Immature natural killer cell (primary cell): ENCODE results near the gene SLAMF1. TPM values are rescaled to one million over a fixed set of nuclear protein-coding genes. Genes with fewer than 3 reads are reported as not detected.

ENCODE experiments used
- DNase-seq, 3 donors: peaks; one replicate each; pipeline ENCODE4 v3.0.0; 2022; ENCODE audit warnings: mixed read lengths in 1 of 3
- H3K27ac Mint-ChIP-seq, 6 donors: one replicate each; pipeline ENCODE4 v1.8.0; 2020; ENCODE audit warnings: mixed read lengths in 6 of 6, mild to moderate bottlenecking in 5 of 6, inconsistent platforms in 4 of 6, moderate library complexity in 3 of 6
- H3K27me3 Mint-ChIP-seq, 3 donors: one replicate each; pipeline ENCODE4 v1.8.0; 2020 to 2021; ENCODE audit warnings: low read depth in 3 of 3, mild to moderate bottlenecking in 3 of 3, mixed read lengths in 3 of 3, moderate library complexity in 3 of 3, inconsistent platforms in 1 of 3
- H3K36me3 Mint-ChIP-seq, 3 donors: one replicate each; pipeline ENCODE4 v1.8.0; 2020; ENCODE audit warnings: mixed read lengths in 3 of 3, inconsistent platforms in 2 of 3, mild to moderate bottlenecking in 2 of 3
- H3K4me1 Mint-ChIP-seq, 2 donors: one replicate each; pipeline ENCODE4 v1.8.0; 2020; ENCODE audit warnings: inconsistent platforms in 2 of 2, mild to moderate bottlenecking in 2 of 2, mixed read lengths in 2 of 2, moderate library complexity in 1 of 2
- H3K4me3 Mint-ChIP-seq, 5 donors: one replicate each; pipeline ENCODE4 v1.8.0; 2020; ENCODE audit warnings: mild to moderate bottlenecking in 5 of 5, mixed read lengths in 5 of 5, inconsistent platforms in 3 of 5, moderate library complexity in 3 of 5
- H3K9me3 Mint-ChIP-seq, 6 donors: one replicate each; pipeline ENCODE4 v1.8.0; 2020; ENCODE audit warnings: mild to moderate bottlenecking in 6 of 6, mixed read lengths in 6 of 6, inconsistent platforms in 4 of 6, moderate library complexity in 3 of 6
- polyA plus RNA-seq, 3 donors: library from polyadenylated mRNA; unstranded; fragments of 300-500 nt; fragmentation: Illumina TruSeq; gene quantifications; one replicate each; pipeline ENCODE4 v1.2.3, GENCODE V29; 2021

Gene SLAMF1
- polyA plus RNA-seq, 3 donors from 2014 or later = 0.12 to 0.21 TPM; not detected in 1

DNA sequence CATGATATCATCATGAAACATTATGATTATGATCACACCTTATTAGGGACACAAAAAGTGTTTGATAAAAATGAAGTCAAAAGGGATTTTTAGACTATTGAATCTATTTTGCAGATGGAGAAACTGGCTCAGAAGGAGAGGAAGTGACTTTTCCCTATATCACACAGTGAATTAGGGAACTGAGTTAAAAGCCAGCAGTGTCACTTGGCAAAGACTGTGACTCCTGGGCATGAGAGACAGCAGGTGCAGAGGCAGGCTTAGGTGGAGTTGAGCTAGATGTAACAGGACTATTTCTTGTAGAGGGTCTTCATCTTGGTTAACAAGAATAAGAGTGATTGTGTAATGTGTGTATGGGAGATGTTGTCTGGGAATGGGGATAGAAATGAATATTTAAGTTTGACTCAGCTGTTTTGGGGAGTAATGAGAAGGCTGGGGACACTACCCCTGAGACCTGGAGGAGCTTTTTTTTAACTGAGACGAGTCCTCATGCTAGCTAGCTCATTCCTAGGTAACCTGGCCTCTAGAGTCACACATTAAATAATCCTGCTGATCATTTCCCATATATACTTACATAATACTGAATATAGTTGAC is 66.5 kb downstream of the SLAMF1 start:
- Mint-ChIP-seq H3K36me3 (no peaks in the 10 kb centered on the region), H3K4me3 (peak overlapping the region in 1 of 5 donors; percentile 9), H3K27me3 (peaks cover 0 to 5% (median 0%) of the 10 kb centered on the region in 3 donors), H3K27ac (peak overlapping the region in 2 of 6 donors; percentile 35 to 38), H3K4me1 (peaks cover 53% of the 10 kb centered on the region in 2 donors), H3K9me3 (peaks cover 0 to 2% (median 0%) of the 10 kb centered on the region in 6 donors)
- no peak for DNase-seq

DNA sequence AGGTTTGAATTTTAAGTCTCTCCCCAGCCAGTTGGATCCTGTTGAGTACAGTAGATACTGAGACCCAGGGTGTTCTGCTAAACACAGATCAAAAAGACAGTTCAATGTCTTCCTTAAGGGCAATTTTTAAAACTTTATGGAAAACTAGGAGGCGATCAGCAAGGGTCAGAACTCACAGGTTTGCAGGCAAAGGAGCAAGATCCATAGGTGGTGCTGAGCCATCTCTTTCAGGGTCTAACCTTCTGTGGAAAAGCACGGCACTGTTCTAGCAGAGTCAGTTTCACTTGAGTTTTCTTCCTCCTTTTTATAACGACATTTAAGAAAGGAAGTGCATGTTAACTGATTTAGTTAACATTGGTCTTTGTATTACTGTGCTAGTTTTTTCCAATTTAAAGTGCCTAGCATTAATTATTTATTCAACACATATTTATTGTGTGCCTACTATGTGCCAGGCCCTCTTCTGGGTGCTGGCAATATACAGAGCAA is 67.6 kb downstream of the SLAMF1 start, which contains the start of gene CD84:
Gene CD84, minus strand, starts transcription at position 281 of the 486 bp plus-strand sequence. Its CDS starts 59 bp downstream, at position 222.
- Mint-ChIP-seq H3K27me3 (peaks cover 0 to 5% (median 0%) of the 10 kb centered on the region in 3 donors), H3K9me3 (peaks cover 0 to 2% (median 0%) of the 10 kb centered on the region in 6 donors), H3K4me3 (peak within 1 kb of the TSS; percentile 81 to 93 (median 87)), H3K4me1 (peaks cover 61 to 62% of the 10 kb centered on the region in 2 donors), H3K27ac (peak within 1 kb of the TSS; percentile 74 to 94 (median 85)), H3K36me3 (no peaks in the 10 kb centered on the region)
- DNase-seq = no peak

DNA sequence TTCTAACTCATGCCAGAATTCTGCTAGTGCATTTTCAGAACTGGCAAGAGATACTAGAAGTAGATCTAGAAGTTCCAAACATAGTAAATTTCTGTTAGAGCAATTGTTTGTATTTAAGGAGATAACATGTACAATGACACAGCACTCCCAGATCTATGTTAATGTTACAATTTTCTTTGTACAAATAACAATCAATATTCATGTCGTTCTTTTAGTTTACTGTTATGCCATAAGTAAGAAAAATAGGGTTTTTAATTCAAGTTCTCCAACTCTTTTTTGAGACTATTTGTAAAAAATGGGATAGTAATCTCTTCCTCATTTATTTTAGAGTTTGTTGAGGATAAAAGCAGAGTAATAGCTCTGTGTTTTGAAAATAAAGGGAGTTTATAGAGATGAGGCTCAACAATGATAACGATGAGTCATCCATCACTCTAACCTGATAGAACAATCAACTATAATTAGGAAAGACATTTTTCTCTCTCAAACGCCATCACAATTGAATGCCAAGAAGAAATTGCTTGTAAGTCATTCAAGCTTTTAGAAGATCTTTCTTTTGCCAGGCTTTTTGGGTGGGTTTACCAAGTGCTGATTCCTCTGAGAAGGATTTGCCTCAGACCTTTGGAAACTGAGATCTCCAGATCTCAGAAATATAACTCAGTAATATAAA is 68.2 kb downstream of the SLAMF1 start:
- no peak for DNase-seq
- peaks cover 61 to 62% of the 10 kb centered on the region in 2 donors for H3K4me1 Mint-ChIP-seq

DNA sequence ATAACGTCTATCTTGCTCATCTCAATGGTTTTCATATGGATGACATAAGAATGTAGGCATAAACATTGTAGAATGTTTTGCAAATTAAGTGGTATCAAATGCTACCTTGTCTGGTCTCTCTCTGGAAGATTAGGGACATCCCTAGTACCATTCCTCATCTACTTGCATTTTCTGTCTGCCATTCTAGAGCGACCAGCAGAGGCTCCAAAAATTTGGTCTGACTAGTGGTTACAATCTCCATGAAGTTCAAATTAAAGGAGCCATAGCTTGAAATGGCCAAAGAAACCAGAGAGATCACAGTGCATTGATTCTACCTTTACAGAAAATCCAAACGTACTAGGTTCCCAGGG is 68.7 kb downstream of the SLAMF1 start:
- Mint-ChIP-seq H3K27me3 (peaks cover 0 to 3% (median 0%) of the 10 kb centered on the region in 3 donors), H3K27ac (peak overlapping the region; percentile 74 to 94 (median 85)), H3K9me3 (peaks cover 0 to 2% (median 0%) of the 10 kb centered on the region in 6 donors), H3K36me3 (peaks cover 0 to 5% (median 0%) of the 10 kb centered on the region in 3 donors), H3K4me1 (peaks cover 61 to 62% of the 10 kb centered on the region in 2 donors), H3K4me3 (peak overlapping the region; percentile 81 to 93 (median 87))
- DNase-seq = no peak

More for the DNA sequence above, 68.2 kb downstream of the SLAMF1 start:
- Mint-ChIP-seq H3K27ac (peak overlapping the region; percentile 74 to 94 (median 85)), H3K4me3 (peak overlapping the region; percentile 81 to 93 (median 87)), H3K27me3 (peaks cover 0 to 4% (median 0%) of the 10 kb centered on the region in 3 donors), H3K36me3 (peaks cover 0 to under 1% (median 0%) of the 10 kb centered on the region in 3 donors), H3K9me3 (peaks cover 0 to 2% (median 0%) of the 10 kb centered on the region in 6 donors)

DNA sequence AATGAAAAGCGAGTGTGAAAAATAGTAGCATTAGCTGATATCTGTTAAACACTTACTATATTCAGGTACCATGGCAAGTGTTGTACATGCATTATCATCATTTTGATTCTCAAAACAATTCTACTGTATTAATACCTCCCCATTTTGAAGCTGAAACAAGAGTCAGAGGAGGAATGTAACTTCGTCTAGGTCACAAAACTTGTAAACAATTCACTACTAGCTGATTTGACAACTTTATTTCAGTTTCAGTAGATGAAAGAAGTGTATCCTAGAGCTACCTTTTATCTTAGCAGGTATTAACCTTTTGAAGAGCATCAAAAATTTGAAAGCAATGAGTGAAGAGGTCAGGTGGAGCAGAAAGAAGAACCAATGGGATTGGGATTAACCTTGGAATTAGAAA is 69.2 kb downstream of the SLAMF1 start:
- peaks cover 0 to 5% (median 0%) of the 10 kb centered on the region in 3 donors for H3K36me3 Mint-ChIP-seq

DNA sequence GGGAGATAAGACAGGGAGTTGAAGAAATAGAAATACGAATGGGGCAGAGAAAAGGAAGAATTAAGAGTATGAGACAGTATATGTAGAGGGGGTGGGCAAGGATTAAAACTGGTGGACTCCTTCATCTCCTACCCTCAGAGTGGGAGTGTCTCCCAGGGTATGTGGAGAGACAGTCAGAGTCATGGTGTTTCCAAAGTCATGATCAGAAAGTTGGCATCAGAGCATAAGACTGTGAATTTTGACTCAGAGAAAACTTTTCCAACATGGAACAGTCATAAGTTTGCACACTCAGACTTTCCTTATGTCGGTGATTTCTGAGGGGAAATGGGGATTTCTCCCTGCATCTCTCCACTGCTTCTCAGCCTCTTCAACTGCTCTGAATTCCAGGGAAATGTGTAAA is 70.0 kb downstream of the SLAMF1 start:
- peaks cover 0 to 7% (median 4%) of the 10 kb centered on the region in 3 donors for H3K36me3 Mint-ChIP-seq
- DNase-seq = no peak
- peak overlapping the region in 2 of 5 donors; percentile 65 to 66 for H3K4me3 Mint-ChIP-seq
- H3K27ac Mint-ChIP-seq = peak overlapping the region in 5 of 6 donors; percentile 0 to 91 (median 24)
- H3K27me3 Mint-ChIP-seq = peaks cover 0 to 2% (median 0%) of the 10 kb centered on the region in 3 donors
- peaks cover 61 to 62% of the 10 kb centered on the region in 2 donors for H3K4me1 Mint-ChIP-seq
- H3K9me3 Mint-ChIP-seq = no peaks in the 10 kb centered on the region

More for the DNA sequence above, 69.2 kb downstream of the SLAMF1 start:
- Mint-ChIP-seq H3K27ac (peak overlapping the region; percentile 4 to 91 (median 68)), H3K4me1 (peaks cover 61 to 62% of the 10 kb centered on the region in 2 donors), H3K9me3 (no peaks in the 10 kb centered on the region), H3K27me3 (peaks cover 0 to 2% (median 0%) of the 10 kb centered on the region in 3 donors), H3K4me3 (peak overlapping the region in 4 of 5 donors; percentile 37 to 87 (median 74))
- no peak for DNase-seq

DNA sequence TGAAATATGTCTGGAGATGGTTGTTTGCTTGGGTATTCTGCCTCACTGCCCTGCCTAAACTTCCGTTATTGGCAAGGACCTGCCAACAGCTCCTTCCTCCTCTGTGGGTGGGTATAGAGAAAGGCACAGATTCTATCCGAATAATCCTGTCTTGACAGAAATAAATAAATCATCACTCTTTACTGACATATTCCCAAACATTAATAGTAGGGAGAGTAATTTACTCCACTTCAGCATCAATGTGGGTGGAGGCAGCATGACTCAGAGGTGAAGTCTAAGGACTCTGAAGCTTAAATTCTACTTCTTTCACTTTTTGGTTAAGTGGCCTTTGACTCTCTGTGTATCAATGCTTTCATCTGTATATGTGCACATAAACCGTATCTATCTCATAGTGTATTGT is 70.5 kb downstream of the SLAMF1 start:
- peak overlapping the region in 3 of 5 donors; percentile 14 to 66 (median 65) for H3K4me3 Mint-ChIP-seq
- peaks cover 0 to 8% (median 5%) of the 10 kb centered on the region in 3 donors for H3K36me3 Mint-ChIP-seq
- peaks cover 61% of the 10 kb centered on the region in 2 donors for H3K4me1 Mint-ChIP-seq
- no peaks in the 10 kb centered on the region for H3K9me3 Mint-ChIP-seq
- H3K27ac Mint-ChIP-seq = peak overlapping the region; percentile 0 to 91 (median 22)
- DNase-seq = no peak
- peaks cover 0 to 4% (median 0%) of the 10 kb centered on the region in 3 donors for H3K27me3 Mint-ChIP-seq

DNA sequence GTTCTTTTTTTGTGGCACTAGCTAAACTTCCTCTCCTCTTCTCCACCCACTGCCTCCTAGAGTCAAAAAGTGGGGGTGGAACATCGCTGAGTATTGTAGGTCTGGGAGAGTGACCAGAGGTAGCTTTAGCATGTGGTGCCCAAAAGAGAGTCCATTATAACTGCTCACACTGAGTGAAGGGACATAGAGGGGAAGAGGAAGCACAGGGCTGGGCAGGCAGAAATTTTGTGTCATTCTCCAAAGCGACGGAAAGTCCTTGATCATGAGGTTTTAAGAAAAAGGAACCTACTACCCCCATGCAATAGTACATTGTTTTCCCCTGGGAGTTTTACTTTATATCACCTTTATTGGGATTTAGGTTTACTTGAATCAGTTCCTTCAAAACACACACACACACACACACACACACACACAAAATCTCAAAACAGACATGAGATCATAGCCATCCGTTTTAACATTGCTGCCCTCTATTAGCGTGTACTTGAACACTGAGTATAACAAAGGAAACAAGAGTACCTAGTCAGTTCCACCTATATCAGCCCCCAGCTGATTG is 71.7 kb downstream of the SLAMF1 start:
- Mint-ChIP-seq H3K4me1 (peaks cover 51% of the 10 kb centered on the region in 2 donors), H3K9me3 (no peaks in the 10 kb centered on the region), H3K27me3 (peaks cover 0 to 4% (median 1%) of the 10 kb centered on the region in 3 donors), H3K4me3 (peak overlapping the region in 1 of 5 donors; percentile 18), H3K36me3 (peaks cover 0 to 12% (median 5%) of the 10 kb centered on the region in 3 donors), H3K27ac (peak overlapping the region in 4 of 6 donors; percentile 3 to 79 (median 43))
- no peak for DNase-seq

DNA sequence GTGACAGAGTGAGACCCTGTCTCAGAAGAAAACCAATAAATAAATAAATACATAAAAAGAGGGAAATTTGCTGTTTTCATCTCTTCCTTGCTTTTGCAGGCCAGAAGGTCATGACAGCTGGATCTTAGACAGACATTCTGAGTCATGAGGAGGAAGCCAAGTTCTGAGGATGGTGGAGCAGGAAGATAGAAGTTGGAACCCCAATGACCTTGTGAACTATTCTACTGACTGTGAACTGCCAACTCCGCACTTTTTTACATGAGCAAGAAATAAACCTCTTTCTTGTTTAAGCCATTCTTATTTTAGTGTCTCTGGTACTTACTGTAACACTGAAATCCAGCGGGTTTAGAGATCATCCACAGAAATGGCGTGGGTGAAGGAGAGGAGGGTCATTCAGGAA is 76.0 kb downstream of the SLAMF1 start:
- H3K4me1 Mint-ChIP-seq = peaks cover 44 to 51% of the 10 kb centered on the region in 2 donors
- peaks cover 0 to 3% (median 2%) of the 10 kb centered on the region in 3 donors for H3K27me3 Mint-ChIP-seq
- no peak overlapping the region for H3K4me3 Mint-ChIP-seq
- no peak for DNase-seq
- no peaks in the 10 kb centered on the region for H3K9me3 Mint-ChIP-seq
- H3K36me3 Mint-ChIP-seq = peaks cover 0 to 12% (median 5%) of the 10 kb centered on the region in 3 donors
- H3K27ac Mint-ChIP-seq = no peak overlapping the region

DNA sequence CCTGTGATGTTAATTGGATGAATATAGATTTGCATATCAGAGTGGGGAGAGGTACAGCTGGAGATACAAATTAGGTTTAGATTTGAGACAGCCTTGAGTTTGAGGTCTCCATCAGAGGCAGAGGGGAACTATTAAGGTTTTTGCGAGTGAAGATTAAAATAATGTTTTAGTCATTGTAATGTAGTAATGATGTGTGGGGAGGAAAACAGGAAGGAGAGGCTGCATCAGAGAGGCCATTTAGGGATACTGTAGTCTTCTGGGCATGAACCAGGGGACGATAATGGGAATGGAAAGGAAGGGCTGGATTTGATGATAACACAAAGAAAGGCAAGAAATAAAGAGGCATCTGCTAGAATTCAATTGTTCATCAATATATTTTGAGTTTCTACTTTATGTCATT is 77.0 kb downstream of the SLAMF1 start:
- Mint-ChIP-seq H3K27ac (peak overlapping the region in 3 of 6 donors; percentile 8 to 27 (median 24)), H3K27me3 (peaks cover 0 to 3% (median 2%) of the 10 kb centered on the region in 3 donors), H3K4me3 (no peak overlapping the region), H3K4me1 (peaks cover 43 to 52% of the 10 kb centered on the region in 2 donors), H3K9me3 (no peaks in the 10 kb centered on the region), H3K36me3 (peaks cover 0 to 12% (median 5%) of the 10 kb centered on the region in 3 donors)
- no peak for DNase-seq

DNA sequence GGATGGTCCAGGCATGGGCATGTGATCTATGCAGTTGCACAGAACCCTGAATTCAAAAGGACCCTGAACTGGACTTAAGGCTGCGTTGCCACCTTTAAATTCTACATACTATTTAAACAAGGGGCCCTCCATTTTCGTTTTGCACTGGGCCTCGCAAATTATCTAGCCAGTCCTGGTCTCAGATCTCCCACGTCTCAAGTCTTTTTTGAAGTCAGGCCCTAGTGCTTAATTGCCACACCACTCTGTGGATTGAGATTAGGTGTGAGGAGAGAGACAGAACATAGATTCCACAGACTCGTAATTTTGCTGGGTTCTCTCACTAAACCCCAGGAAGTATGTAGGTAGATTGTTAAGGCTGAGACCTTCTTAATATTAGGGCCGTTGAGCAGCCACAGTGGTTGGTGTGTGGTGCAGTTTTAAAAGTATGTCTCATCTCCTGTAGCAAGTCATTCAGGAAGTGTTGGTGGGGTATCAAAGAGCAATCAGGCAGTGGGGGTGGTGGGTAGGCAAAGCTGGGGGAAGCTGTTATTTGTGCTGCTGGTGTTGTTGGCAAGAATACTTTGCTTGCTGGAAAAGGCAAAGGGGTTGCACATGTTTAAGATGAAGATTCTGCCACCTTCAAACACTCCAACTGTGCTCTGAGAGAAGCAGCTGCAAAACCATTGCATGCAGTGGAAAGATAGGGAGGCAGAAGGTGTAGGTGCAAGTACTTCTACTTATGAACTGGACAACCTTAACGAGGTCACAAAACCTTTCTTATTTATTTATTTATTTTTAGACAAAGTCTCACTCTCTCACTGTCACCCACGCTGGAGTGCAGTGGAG is 78.8 kb downstream of the SLAMF1 start:
- Mint-ChIP-seq H3K4me1 (peaks cover 54 to 59% of the 10 kb centered on the region in 2 donors), H3K36me3 (peaks cover 0 to 6% (median 5%) of the 10 kb centered on the region in 3 donors)
- peak; percentile 42 to 67 (median 49) for DNase-seq

DNA sequence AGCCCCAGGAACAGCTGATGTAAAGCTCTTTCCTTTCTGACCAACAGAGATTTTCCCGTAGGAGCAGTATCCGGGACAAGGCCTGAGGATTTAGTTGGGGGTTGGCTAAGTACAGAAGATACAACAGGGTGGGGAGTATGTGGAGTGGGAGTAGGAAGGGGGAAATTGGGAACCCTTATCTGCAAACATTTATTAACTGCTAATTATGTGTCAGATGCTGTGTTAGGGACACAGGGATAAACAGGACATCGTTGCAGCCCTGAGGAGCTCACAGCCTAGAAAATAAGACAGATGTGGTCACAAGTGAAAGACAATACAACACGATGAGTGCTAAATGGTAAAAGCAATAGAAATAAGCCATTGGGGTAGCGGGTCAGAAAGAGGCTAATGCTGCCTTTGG is 79.5 kb downstream of the SLAMF1 start:
- H3K4me1 Mint-ChIP-seq = peaks cover 54 to 59% of the 10 kb centered on the region in 2 donors
- DNase-seq = no peak
- peak overlapping the region; percentile 88 to 98 (median 97) for H3K27ac Mint-ChIP-seq
- H3K9me3 Mint-ChIP-seq = peaks cover 0 to 7% (median 2%) of the 10 kb centered on the region in 6 donors
- peaks cover 0 to 12% (median 5%) of the 10 kb centered on the region in 3 donors for H3K36me3 Mint-ChIP-seq
- H3K4me3 Mint-ChIP-seq = peak overlapping the region; percentile 16 to 66 (median 50)
- H3K27me3 Mint-ChIP-seq = peaks cover 0 to 5% (median 3%) of the 10 kb centered on the region in 3 donors

More for the DNA sequence above, 78.8 kb downstream of the SLAMF1 start:
- Mint-ChIP-seq H3K9me3 (no peaks in the 10 kb centered on the region), H3K4me3 (peak overlapping the region; percentile 28 to 77 (median 66)), H3K27me3 (peaks cover 0 to 3% (median 2%) of the 10 kb centered on the region in 3 donors), H3K27ac (peak overlapping the region; percentile 88 to 98 (median 97))
